Sigmoid colon (tissue), 4 donors: ENCODE data around the gene IDE.

Source experiments
- CTCF ChIP-seq, 4 experiments: fragments of 450-650 bp in 3 of 4; fragments of 200-600 bp in 1 of 4; IDR thresholded peaks; one replicate each; pipeline ENCODE4 v1.5.1; 2016 to 2019; ENCODE audit warnings: antibody characterized with exemption in 4 of 4, mild to moderate bottlenecking in 3 of 4, moderate library complexity in 2 of 4
- EP300 ChIP-seq, 4 donors: sonication (generic); formaldehyde crosslinking; IDR thresholded peaks; one replicate each; pipeline ENCODE4 v1.6.1; 2017; ENCODE audit warnings: antibody characterized with exemption in 4 of 4
- POLR2A ChIP-seq, 2 donors: fragments of 450-650 bp; IDR thresholded peaks; one replicate each; pipeline ENCODE4 v1.6.1; 2016; ENCODE audit warnings: antibody characterized with exemption in 2 of 2, mild to moderate bottlenecking in 2 of 2, moderate library complexity in 2 of 2
- POLR2AphosphoS5 ChIP-seq, 4 donors: sonication (generic); formaldehyde crosslinking; IDR thresholded peaks; one replicate each; pipeline ENCODE4 v1.6.1; 2017; ENCODE audit warnings: antibody characterized with exemption in 4 of 4

GRCh38 chr10:92571649-92572048 lies 2.2 kb downstream of the IDE start:
- no peak for TF ChIP-seq CTCF (IDR thresholded peaks at IDR 0.05)
- TF ChIP-seq POLR2A (IDR thresholded peaks at IDR 0.05): no peak
- TF ChIP-seq POLR2AphosphoS5 (IDR thresholded peaks at IDR 0.05): no peak
- no peak for TF ChIP-seq EP300 (IDR thresholded peaks at IDR 0.05)
